Heart left ventricle (tissue), 13 donors: ENCODE results near the gene HOXA3.

Experiments used
- POLR2A ChIP-seq, 2 donors: fragments of 450-650 bp; IDR thresholded peaks; one replicate each; pipeline ENCODE4 v1.6.1; 2017; ENCODE audit warnings: antibody characterized with exemption in 2 of 2, mild to moderate bottlenecking in 2 of 2, moderate library complexity in 2 of 2
- TF ChIP-seq, protein P1 (sequence below), 12 donors: fragments of 200-600 bp; sonication (generic) in 4 of 12; IDR thresholded peaks; one replicate each; pipeline versions ENCODE4 v1.5.0 to v1.8.0; 2018 to 2022; ENCODE audit warnings: antibody characterized with exemption in 12 of 12, mild to moderate bottlenecking in 5 of 12
- donor health status: ischemic (EF 13 %, LVEDD 7.1; RV severe dilation, severe dysfunction).
- donor health status: DM: no; HTN: yes; CAD: no.
- donor health status: DM: no; HTN: no; CAD: no.
- donor health status: ischemic (EF 25% LVEDD 6.9; RV normal size, moderate dysfunction).
- donor health status: ischemic (EF 25% LVEDD 5.7; RV mildly dilated, moderate dysfunction).
- donor health status: ischemic (EF 35%, LVEDD 5.7; RV mildly dilated, moderate dysfunction).
- donor health status: nonischemic (EF 11% LVEDD 7.7; RV severe dilation, severe dysfunction).
- donor health status: DM: yes; HTN: yes; CAD: no.
- donor health status: PGD.
- donor health status: ischemic (EF 29% LVEDD 5.4; RV normal size, mild dysfunction).
- donor health status: nonischemic (EF 23%, LVEDD 6.1; RV moderate dilation, normal function).

DNA sequence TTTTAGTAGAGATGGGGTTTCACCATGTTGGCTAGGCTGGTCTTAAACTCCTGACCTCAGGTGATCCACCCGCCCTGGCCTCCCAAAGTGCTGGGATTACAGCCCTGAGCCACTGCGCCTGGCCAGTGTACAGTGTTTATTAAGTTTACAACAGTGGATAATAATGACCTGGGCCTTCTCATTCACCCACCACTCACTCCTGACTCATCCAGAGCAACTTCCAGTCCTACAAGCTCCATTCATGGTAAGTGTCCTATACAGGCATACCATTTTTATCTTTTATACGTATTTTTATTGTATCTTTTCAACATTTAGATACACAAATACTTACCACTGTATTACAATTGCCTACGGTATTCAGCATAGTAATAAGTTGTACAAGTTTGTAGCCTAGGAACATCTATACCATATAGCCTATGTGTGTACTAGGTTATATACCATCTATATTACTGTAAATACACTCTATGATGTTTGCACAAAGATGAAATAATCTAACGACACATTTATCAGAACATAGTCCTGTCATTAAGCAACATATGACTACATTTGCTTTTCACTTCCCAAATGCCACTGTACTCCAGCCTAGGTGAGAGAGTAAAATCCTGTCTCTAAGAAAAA is 73.7 kb downstream of the HOXA3 start:
- TF ChIP-seq, protein P1, sequence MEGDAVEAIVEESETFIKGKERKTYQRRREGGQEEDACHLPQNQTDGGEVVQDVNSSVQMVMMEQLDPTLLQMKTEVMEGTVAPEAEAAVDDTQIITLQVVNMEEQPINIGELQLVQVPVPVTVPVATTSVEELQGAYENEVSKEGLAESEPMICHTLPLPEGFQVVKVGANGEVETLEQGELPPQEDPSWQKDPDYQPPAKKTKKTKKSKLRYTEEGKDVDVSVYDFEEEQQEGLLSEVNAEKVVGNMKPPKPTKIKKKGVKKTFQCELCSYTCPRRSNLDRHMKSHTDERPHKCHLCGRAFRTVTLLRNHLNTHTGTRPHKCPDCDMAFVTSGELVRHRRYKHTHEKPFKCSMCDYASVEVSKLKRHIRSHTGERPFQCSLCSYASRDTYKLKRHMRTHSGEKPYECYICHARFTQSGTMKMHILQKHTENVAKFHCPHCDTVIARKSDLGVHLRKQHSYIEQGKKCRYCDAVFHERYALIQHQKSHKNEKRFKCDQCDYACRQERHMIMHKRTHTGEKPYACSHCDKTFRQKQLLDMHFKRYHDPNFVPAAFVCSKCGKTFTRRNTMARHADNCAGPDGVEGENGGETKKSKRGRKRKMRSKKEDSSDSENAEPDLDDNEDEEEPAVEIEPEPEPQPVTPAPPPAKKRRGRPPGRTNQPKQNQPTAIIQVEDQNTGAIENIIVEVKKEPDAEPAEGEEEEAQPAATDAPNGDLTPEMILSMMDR (IDR thresholded peaks at IDR 0.05), result no peak
- no peak for TF ChIP-seq POLR2A (IDR thresholded peaks at IDR 0.05)
